GM18951 (cell line): ENCODE measurements around the gene GJD3.
A peak's percentile ranks its signal among the peaks of the same experiment; 100 is the strongest.

Experiments
- POLR2A ChIP-seq: IDR thresholded peaks from 4 replicates; pipeline ENCODE4 v1.6.1; 2011; ENCODE audit warnings: mild to moderate bottlenecking; ENCODE audit not compliant: insufficient read length, insufficient read depth; ENCODE audit errors: extremely low read depth
- in situ Hi-C: fragments of 300-500 bp; cut with MboI; formaldehyde crosslinking; loops from one replicate; pipeline ENCODE4 v1.12.0; 2022; ENCODE audit warnings: low sequenced_read_pairs, mixed read lengths, inconsistent platforms; ENCODE audit not compliant: unreplicated experiment

GJD3 gene

DNA sequence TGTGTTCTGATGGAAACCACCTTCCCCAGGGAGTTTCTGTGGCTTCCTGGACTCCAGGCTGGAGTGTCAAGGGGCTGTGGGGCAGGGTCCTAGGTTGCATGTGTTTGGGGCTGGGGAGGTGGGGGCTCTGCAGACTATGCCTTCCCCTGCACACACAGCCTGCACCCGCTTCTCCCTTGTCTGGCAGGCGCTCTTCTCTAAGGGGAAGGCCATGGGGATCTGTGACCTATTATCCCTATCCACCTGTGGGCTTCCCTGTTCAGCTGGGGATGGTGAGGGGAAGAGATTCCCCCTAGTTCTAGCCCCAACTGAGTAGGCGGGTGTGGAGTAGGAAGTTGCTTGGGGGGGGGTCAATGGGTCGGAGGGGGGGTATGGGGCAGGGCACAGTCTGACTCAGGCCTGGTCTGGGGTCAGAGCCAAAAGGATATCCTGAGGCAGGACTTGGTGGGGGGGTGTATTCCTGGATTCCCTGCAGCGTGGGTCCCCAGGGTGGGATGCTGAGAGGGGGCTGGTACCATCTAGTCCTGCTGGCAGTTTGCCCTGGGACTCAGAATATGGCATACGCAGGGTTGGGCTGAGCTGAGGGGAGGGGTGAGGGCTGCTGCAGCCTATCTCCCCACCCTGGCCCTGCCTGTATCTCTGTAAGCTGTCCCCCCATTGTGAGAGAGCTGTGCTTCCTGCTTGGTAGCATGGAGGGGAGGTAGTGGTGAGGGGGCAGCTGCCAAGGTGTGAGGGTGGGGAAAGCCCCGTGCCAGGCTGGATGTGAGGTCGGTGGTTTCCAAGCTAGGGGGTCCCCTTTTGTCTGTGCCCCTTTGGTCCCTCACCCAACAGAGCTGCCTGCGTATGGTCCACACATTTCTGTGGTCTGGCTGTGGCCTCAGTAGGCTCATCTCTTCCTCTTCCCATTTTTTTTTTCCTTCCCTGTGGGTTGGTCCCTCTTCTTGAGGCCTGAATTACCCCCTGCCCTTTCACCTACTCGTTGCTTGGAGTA lies 40.9 kb downstream of the GJD3 start:
- in situ Hi-C loops, result no loop called here
- peak; percentile 36 for TF ChIP-seq POLR2A

DNA sequence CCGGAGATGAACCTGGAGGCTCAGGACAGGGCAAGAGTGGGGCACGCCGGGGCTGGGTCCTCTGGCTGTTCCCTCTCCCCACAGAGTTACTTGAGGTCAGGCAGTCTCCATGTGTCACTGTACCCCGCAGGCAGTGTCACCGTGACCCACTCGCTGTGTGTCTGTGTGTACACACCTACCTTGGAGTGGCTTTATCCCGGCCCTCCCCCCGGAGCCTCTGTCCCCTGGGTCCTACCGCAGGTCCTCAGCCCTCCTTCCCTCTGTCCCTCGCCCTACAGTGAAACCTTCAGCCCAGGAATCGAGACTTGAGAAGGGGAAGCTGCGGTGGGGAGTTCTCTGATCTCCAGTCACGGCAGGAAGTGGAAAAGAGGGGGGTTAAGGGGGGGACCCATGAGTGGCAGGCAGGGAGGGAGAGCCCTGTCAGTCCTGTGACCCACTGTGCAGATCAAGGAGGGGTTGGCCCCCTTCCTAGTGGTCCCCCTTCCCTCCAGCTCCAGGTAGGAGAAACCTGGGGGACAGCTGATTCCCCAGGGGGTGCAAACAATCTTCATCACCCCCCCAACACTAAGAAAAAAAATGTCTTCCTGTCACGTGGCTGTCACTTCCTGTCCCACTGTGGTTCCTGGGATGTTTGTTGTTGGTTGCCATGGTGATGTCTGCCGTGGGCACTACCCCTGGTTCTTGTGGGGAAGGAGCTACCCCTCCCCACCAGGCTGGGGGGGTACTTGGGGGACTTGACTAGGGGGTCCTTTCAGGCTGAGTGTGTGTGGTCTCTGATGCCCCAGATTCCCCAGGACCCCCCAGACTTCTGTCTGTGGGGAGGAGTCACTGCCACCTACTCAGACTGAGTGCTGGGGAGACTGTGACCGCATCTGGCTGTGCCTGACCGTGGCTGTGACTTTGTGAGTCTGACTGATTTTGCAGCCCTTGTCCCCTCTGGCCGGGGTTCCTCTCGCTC lies 41.9 kb downstream of the GJD3 start:
- TF ChIP-seq POLR2A, result peak; percentile 54
- in situ Hi-C loops, result no loop called here

- TF ChIP-seq POLR2A, result no peak
- in situ Hi-C loops, result no loop called here
Observed at GRCh38 chr17:40321961-40322357, 42.6 kb downstream of the GJD3 start.

- in situ Hi-C loops, result no loop called here
Observed at GRCh38 chr17:40321524-40321929, 43.0 kb downstream of the GJD3 start.

GRCh38 chr17:40320756-40321523 lies 43.6 kb downstream of the GJD3 start:
- no peak for TF ChIP-seq POLR2A
- in situ Hi-C loops, result no loop called here

More at GRCh38 chr17:40321524-40321929, 43.0 kb downstream of the GJD3 start:
- no peak for TF ChIP-seq POLR2A

DNA sequence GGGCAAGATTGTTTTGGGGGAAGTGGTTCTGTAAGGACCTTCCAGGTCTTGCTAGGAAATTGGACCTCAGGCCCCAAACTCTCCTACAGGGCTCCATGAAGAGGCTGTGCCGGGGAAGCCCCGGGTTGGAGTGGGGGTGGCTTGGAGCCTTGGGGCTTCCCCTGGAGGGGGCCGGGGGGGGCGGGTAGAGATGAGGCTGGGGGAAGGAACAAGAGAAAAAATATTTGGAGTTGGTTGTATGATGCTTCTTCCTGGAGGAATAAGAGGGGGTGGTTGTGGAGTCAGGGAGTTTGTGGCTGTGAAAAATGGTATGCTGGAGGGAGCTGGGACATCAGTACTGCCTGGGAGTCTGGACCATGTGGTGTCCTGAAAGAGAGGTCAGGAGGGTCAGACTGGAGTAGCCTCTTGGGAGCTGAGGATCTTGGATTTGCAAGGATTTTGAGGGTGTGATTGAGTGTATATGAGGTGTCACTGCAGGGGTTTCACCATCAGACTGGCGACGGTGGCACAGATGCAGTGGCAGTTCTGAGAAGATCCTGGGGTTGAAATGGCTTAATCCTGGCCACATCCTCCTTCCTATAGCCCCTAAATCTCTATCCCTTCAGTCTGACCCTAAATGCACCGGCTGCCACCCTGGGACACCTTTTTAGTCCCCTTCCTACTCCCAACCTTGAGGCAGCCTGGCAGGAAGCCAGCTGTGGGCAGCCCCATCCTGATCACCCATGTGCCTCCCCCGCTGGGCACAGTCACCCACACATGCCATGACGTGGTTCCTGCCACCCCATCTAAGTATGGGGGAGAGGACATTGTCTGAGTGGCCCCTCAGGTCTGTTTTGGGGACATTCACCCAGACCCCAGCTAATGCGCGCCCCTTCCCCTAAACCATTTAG lies 44.6 kb downstream of the GJD3 start:
- TF ChIP-seq POLR2A, result no peak
- in situ Hi-C loops, result no loop called here

GRCh38 chr17:40318830-40319391 lies 45.6 kb downstream of the GJD3 start:
- in situ Hi-C loops, result no loop called here
- TF ChIP-seq POLR2A, result no peak

GRCh38 chr17:40317880-40318829 lies 46.4 kb downstream of the GJD3 start:
- in situ Hi-C loops, result no loop called here
- TF ChIP-seq POLR2A, result peak; percentile 81

GRCh38 chr17:40317345-40317873 lies 47.1 kb downstream of the GJD3 start:
- in situ Hi-C loops, result no loop called here

More at GRCh38 chr17:40317345-40317873, 47.1 kb downstream of the GJD3 start:
- no peak for TF ChIP-seq POLR2A
